H9 (cell line): ENCODE measurements around the gene CCDC82. TPM values are rescaled to one million over a fixed set of nuclear protein-coding genes. Genes with fewer than 3 reads are reported as not detected.

Experiments
- DNase-seq: peaks from one replicate; pipeline ENCODE4 v3.0.0-alpha.2; 2017
- H2AFZ ChIP-seq: one replicate; pipeline ENCODE4 v1.6.1; 2013; ENCODE audit warnings: mild to moderate bottlenecking, low read length, control low read depth, moderate library complexity
- H2AK5ac ChIP-seq: 2 replicates; pipeline ENCODE4 v1.6.1; 2013; ENCODE audit warnings: low read length, control low read depth, mixed read lengths; ENCODE audit not compliant: insufficient read length
- H2BK120ac ChIP-seq: one replicate; pipeline ENCODE4 v1.6.1; 2013; ENCODE audit warnings: low read depth, mild to moderate bottlenecking, low read length, control low read depth, inconsistent platforms; ENCODE audit not compliant: poor library complexity, severe bottlenecking
- H2BK12ac ChIP-seq: 2 replicates; pipeline ENCODE4 v1.6.1; 2013; ENCODE audit warnings: low read length, control low read depth, mixed read lengths, low read depth; ENCODE audit not compliant: insufficient read length
- H2BK15ac ChIP-seq: 2 replicates; pipeline ENCODE4 v1.6.1; 2013; ENCODE audit warnings: low read depth, low read length, control low read depth
- H2BK20ac ChIP-seq: one replicate; pipeline ENCODE4 v1.6.1; 2013; ENCODE audit warnings: low read depth, mild to moderate bottlenecking, low read length, control low read depth, inconsistent platforms; ENCODE audit not compliant: poor library complexity, severe bottlenecking
- H2BK5ac ChIP-seq: 2 replicates; pipeline ENCODE4 v1.6.1; 2013; ENCODE audit warnings: low read length, control low read depth, mixed read lengths; ENCODE audit not compliant: insufficient read length
- H3K14ac ChIP-seq: 2 replicates; pipeline ENCODE4 v1.6.1; 2013; ENCODE audit warnings: low read length, control low read depth; ENCODE audit not compliant: insufficient read depth
- H3K18ac ChIP-seq: 2 replicates; pipeline ENCODE4 v1.6.1; 2013; ENCODE audit warnings: low read depth, mild to moderate bottlenecking, mixed read lengths, low read length, control low read depth; ENCODE audit not compliant: insufficient read length
- H3K23ac ChIP-seq: 2 replicates; pipeline ENCODE4 v1.6.1; 2013; ENCODE audit warnings: low read length, control low read depth, mixed read lengths, low read depth; ENCODE audit not compliant: insufficient read length
- H3K23me2 ChIP-seq: 2 replicates; pipeline ENCODE4 v1.6.1; 2013; ENCODE audit warnings: low read depth, mild to moderate bottlenecking, mixed read lengths, low read length, control low read depth; ENCODE audit not compliant: insufficient read length, poor library complexity, severe bottlenecking
- H3K27ac ChIP-seq: 2 replicates; pipeline ENCODE4 v1.5.1; 2013; ENCODE audit warnings: low read length, control low read depth, mixed read lengths, low read depth; ENCODE audit not compliant: insufficient read length
- H3K27me3 ChIP-seq: 2 replicates; pipeline ENCODE4 v1.6.1; 2013; ENCODE audit warnings: low read length, control low read depth, inconsistent platforms; ENCODE audit not compliant: insufficient read depth
- H3K4ac ChIP-seq: 2 replicates; pipeline ENCODE4 v1.6.1; 2013; ENCODE audit warnings: low read depth, mild to moderate bottlenecking, control low read depth, inconsistent platforms, low read length, moderate library complexity
- H3K4me1 ChIP-seq: 2 replicates; pipeline ENCODE4 v1.6.1; 2013; ENCODE audit warnings: low read length, control low read depth, inconsistent platforms; ENCODE audit not compliant: insufficient read depth
- H3K4me2 ChIP-seq: 2 replicates; pipeline ENCODE4 v1.6.1; 2013; ENCODE audit warnings: low read length, control low read depth, mixed read lengths; ENCODE audit not compliant: insufficient read length, insufficient read depth
- H3K56ac ChIP-seq: 2 replicates; pipeline ENCODE4 v1.6.1; 2013; ENCODE audit warnings: low read depth, mild to moderate bottlenecking, mixed read lengths, low read length, control low read depth; ENCODE audit not compliant: insufficient read length
- H3K79me1 ChIP-seq: 2 replicates; pipeline ENCODE4 v1.6.1; 2013; ENCODE audit warnings: low read depth, mild to moderate bottlenecking, moderate library complexity, low read length, control low read depth, inconsistent platforms; ENCODE audit not compliant: insufficient read depth, poor library complexity, severe bottlenecking
- H3K79me2 ChIP-seq: 2 replicates; pipeline ENCODE4 v1.6.1; 2013; ENCODE audit warnings: low read length, control low read depth, inconsistent platforms; ENCODE audit not compliant: insufficient read depth
- H3K9ac ChIP-seq: 2 replicates; pipeline ENCODE4 v1.6.1; 2013; ENCODE audit warnings: low read length, control low read depth, mixed read lengths; ENCODE audit not compliant: insufficient read length; ENCODE audit errors: extremely low read depth
- H3K9me3 ChIP-seq: one replicate; pipeline ENCODE4 v1.6.1; 2013; ENCODE audit warnings: low read depth, low read length, inconsistent platforms; ENCODE audit not compliant: control insufficient read depth
- H3T11ph ChIP-seq: one replicate; pipeline ENCODE4 v1.6.1; 2013; ENCODE audit warnings: mild to moderate bottlenecking, low read length, control low read depth, inconsistent platforms
- H4K20me1 ChIP-seq: one replicate; pipeline ENCODE4 v1.6.1; 2013; ENCODE audit not compliant: control insufficient read depth, insufficient read length, insufficient read depth
- H4K5ac ChIP-seq: 2 replicates; pipeline ENCODE4 v1.6.1; 2013; ENCODE audit warnings: low read depth, mild to moderate bottlenecking, mixed read lengths, low read length, control low read depth; ENCODE audit not compliant: insufficient read length
- H4K8ac ChIP-seq: replicated peaks from 2 replicates; pipeline ENCODE4 v1.6.1; 2013; ENCODE audit warnings: low read length, control low read depth, mixed read lengths, low read depth; ENCODE audit not compliant: insufficient read length
- H4K91ac ChIP-seq: 2 replicates; pipeline ENCODE4 v1.6.1; 2013; ENCODE audit warnings: low read depth, mild to moderate bottlenecking, moderate library complexity, mixed read lengths, low read length, control low read depth; ENCODE audit not compliant: insufficient read length
- H3K27ac Mint-ChIP-seq, 3 experiments: 2 replicates in 2 of 3; 3 replicates in 1 of 3; pipeline ENCODE4 v1.8.0; 2020 to 2021; ENCODE audit warnings: mixed read lengths in 3 of 3, mild to moderate bottlenecking in 1 of 3, moderate library complexity in 1 of 3
- H3K27me3 Mint-ChIP-seq: 2 replicates; pipeline ENCODE4 v1.8.0; 2021; ENCODE audit warnings: low read depth, mild to moderate bottlenecking, moderate library complexity, mixed read lengths
- H3K36me3 Mint-ChIP-seq, 3 experiments: 2 replicates in 2 of 3; 3 replicates in 1 of 3; pipeline ENCODE4 v1.8.0; 2020 to 2021; ENCODE audit warnings: low read depth in 3 of 3, mixed read lengths in 3 of 3; ENCODE audit not compliant: insufficient read depth in 1 of 3
- H3K4me1 Mint-ChIP-seq, 2 experiments: 2 replicates each; pipeline ENCODE4 v1.8.0; 2020; ENCODE audit warnings: mixed read lengths in 2 of 2
- H3K4me3 Mint-ChIP-seq, 2 experiments: 2 replicates in 1 of 2; 3 replicates in 1 of 2; pipeline ENCODE4 v1.8.0; 2020 to 2021; ENCODE audit warnings: mild to moderate bottlenecking in 2 of 2, mixed read lengths in 2 of 2, moderate library complexity in 1 of 2
- H3K9me3 Mint-ChIP-seq, 2 experiments: 2 replicates in 1 of 2; 3 replicates in 1 of 2; pipeline ENCODE4 v1.8.0; 2020; ENCODE audit warnings: mild to moderate bottlenecking in 2 of 2, mixed read lengths in 2 of 2, moderate library complexity in 1 of 2
- WGBS: extraction: QIAGEN DNeasy Blood & Tissue Kit; methylation state at CpG from one replicate; pipeline ENCODE4 v1.1.7; 2013; ENCODE audit warnings: missing lambda C conversion rate, low lambda C conversion rate, mixed read lengths; ENCODE audit not compliant: insufficient read length; ENCODE audit errors: extremely low coverage; 5-methylcytosine and 5-hydroxymethylcytosine counted together
- total RNA-seq: library from RNA; stranded (reverse); gene quantifications from 2 replicates; pipeline ENCODE4 v1.2.1, GENCODE V29; 2021
- TF ChIP-seq, protein P1 (sequence below): fragments of 200-600 bp; sonication (generic); conservative IDR thresholded peaks from 3 replicates; pipeline ENCODE4 v1.8.0; 2021; ENCODE audit warnings: antibody characterized with exemption, mild to moderate bottlenecking

The CCDC82 gene
- total RNA-seq, 1 experiment from 2014 or later, result 17.4 TPM

DNA sequence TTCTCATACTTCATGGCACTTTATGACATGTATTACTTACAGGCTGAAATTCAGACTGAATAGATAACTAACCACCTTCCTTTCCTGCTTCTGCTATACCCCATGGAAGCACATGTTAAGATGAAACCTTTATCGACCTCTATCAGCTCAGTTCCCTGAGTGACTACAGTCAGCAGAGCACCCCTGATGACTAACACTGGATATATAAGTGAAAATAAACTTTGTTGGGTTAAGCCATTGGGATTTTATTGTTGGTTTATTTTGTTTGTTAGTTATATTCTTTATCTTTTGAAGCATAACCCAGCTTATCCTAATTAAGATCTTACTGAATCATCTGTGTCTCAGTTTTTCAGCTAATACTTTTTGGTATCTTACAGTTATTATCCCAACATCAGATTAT is 23.7 kb downstream of the CCDC82 start:
- H3K79me2 ChIP-seq, result no peaks in the 10 kb centered on the region
- no peaks in the 10 kb centered on the region for H3K4me1 ChIP-seq
- no peak overlapping the region for H2BK120ac ChIP-seq
- no peak overlapping the region for H2AK5ac ChIP-seq
- DNase-seq, result no peak
- no peak overlapping the region for H4K5ac ChIP-seq
- no peak overlapping the region for H4K91ac ChIP-seq
- H2BK12ac ChIP-seq, result no peak overlapping the region
- Mint-ChIP-seq H3K27me3 (no peaks in the 10 kb centered on the region), H3K36me3 (peaks cover 17 to 21% (median 17%) of the 10 kb centered on the region in 3 experiments), H3K4me1 (no peaks in the 10 kb centered on the region), H3K27ac (no peak overlapping the region), H3K9me3 (peaks cover 4 to 8% of the 10 kb centered on the region in 2 experiments; a peak in 4 of 5 replicates), H3K4me3 (no peak overlapping the region)
- no peak overlapping the region for H4K8ac ChIP-seq
- no peak overlapping the region for H2BK20ac ChIP-seq
- H3K9ac ChIP-seq, result no peak overlapping the region
- no peak overlapping the region for H2BK15ac ChIP-seq
- H3K23ac ChIP-seq, result no peak overlapping the region
- no peaks in the 10 kb centered on the region for H3K79me1 ChIP-seq
- H3K23me2 ChIP-seq, result no peaks in the 10 kb centered on the region
- no peaks in the 10 kb centered on the region for H3K27me3 ChIP-seq
- no peaks in the 10 kb centered on the region for H4K20me1 ChIP-seq
- no peak overlapping the region for H3K4ac ChIP-seq
- no peaks in the 10 kb centered on the region for H3K9me3 ChIP-seq
- no CpG with 5 or more reads among the region's 1 CpG for WGBS
- no peak overlapping the region for H3K14ac ChIP-seq
- H2AFZ ChIP-seq, result no peak overlapping the region
- TF ChIP-seq, protein P1, sequence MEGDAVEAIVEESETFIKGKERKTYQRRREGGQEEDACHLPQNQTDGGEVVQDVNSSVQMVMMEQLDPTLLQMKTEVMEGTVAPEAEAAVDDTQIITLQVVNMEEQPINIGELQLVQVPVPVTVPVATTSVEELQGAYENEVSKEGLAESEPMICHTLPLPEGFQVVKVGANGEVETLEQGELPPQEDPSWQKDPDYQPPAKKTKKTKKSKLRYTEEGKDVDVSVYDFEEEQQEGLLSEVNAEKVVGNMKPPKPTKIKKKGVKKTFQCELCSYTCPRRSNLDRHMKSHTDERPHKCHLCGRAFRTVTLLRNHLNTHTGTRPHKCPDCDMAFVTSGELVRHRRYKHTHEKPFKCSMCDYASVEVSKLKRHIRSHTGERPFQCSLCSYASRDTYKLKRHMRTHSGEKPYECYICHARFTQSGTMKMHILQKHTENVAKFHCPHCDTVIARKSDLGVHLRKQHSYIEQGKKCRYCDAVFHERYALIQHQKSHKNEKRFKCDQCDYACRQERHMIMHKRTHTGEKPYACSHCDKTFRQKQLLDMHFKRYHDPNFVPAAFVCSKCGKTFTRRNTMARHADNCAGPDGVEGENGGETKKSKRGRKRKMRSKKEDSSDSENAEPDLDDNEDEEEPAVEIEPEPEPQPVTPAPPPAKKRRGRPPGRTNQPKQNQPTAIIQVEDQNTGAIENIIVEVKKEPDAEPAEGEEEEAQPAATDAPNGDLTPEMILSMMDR, result no peak
- H3K27ac ChIP-seq, result no peak overlapping the region
- no peak overlapping the region for H2BK5ac ChIP-seq
- H3K4me2 ChIP-seq, result no peak overlapping the region
- no peak overlapping the region for H3T11ph ChIP-seq
- H3K56ac ChIP-seq, result no peak overlapping the region
- no peak overlapping the region for H3K18ac ChIP-seq
